IMR-90 (cell line): ENCODE results near the gene PPP1R37.

ENCODE experiments used
- CEBPB ChIP-seq: IDR thresholded peaks from 2 replicates; pipeline ENCODE4 v1.6.1; 2012; ENCODE audit warnings: low read depth, low read length, improper control_type of control experiment
- MAFK ChIP-seq: IDR thresholded peaks from 2 replicates; pipeline ENCODE4 v1.6.1; 2012; ENCODE audit warnings: low read depth, low read length, improper control_type of control experiment
- MAZ ChIP-seq: IDR thresholded peaks from 2 replicates; pipeline ENCODE4 v1.6.1; 2012; ENCODE audit warnings: low read depth, mild to moderate bottlenecking, low read length, improper control_type of control experiment, moderate library complexity, borderline replicate concordance
- POLR2A ChIP-seq: IDR thresholded peaks from 2 replicates; pipeline ENCODE4 v1.6.1; 2012; ENCODE audit warnings: mild to moderate bottlenecking, low read depth, low read length
- RAD21 ChIP-seq: IDR thresholded peaks from 2 replicates; pipeline ENCODE4 v1.6.1; 2012; ENCODE audit warnings: low read length, improper control_type of control experiment
- RFX5 ChIP-seq: IDR thresholded peaks from 2 replicates; pipeline ENCODE4 v1.8.0; 2012; ENCODE audit warnings: low read depth, mild to moderate bottlenecking, low read length, moderate library complexity
- TF ChIP-seq, protein P1 (sequence below): conservative IDR thresholded peaks from 2 replicates; pipeline ENCODE4 v1.5.1; 2012; ENCODE audit warnings: mild to moderate bottlenecking, low read depth, low read length, improper control_type of control experiment
- TF ChIP-seq, protein P2 (sequence below): fragments of 150-350 bp; IDR thresholded peaks from 2 replicates; pipeline ENCODE4 v1.6.1; 2016; ENCODE audit warnings: low read depth, mild to moderate bottlenecking, low read length, moderate library complexity, borderline replicate concordance

GRCh38 chr19:45128806-45129205, 35.8 kb downstream of the PPP1R37 start:
- TF ChIP-seq POLR2A (no peak), MAZ (no peak), RAD21 (no peak), RFX5 (no peak), CEBPB (no peak), MAFK (no peak)
- TF ChIP-seq, protein P1, sequence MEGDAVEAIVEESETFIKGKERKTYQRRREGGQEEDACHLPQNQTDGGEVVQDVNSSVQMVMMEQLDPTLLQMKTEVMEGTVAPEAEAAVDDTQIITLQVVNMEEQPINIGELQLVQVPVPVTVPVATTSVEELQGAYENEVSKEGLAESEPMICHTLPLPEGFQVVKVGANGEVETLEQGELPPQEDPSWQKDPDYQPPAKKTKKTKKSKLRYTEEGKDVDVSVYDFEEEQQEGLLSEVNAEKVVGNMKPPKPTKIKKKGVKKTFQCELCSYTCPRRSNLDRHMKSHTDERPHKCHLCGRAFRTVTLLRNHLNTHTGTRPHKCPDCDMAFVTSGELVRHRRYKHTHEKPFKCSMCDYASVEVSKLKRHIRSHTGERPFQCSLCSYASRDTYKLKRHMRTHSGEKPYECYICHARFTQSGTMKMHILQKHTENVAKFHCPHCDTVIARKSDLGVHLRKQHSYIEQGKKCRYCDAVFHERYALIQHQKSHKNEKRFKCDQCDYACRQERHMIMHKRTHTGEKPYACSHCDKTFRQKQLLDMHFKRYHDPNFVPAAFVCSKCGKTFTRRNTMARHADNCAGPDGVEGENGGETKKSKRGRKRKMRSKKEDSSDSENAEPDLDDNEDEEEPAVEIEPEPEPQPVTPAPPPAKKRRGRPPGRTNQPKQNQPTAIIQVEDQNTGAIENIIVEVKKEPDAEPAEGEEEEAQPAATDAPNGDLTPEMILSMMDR: no peak
- TF ChIP-seq, protein P2, sequence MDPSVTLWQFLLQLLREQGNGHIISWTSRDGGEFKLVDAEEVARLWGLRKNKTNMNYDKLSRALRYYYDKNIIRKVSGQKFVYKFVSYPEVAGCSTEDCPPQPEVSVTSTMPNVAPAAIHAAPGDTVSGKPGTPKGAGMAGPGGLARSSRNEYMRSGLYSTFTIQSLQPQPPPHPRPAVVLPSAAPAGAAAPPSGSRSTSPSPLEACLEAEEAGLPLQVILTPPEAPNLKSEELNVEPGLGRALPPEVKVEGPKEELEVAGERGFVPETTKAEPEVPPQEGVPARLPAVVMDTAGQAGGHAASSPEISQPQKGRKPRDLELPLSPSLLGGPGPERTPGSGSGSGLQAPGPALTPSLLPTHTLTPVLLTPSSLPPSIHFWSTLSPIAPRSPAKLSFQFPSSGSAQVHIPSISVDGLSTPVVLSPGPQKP: no peak
